Loucy (cell line): ENCODE measurements around the gene SLFN12.

Source experiments
- EZH2phosphoT487 ChIP-seq: fragments of 200-600 bp; IDR thresholded peaks from 2 replicates; pipeline ENCODE4 v1.6.1; 2018; ENCODE audit warnings: antibody characterized with exemption, mild to moderate bottlenecking, moderate library complexity, borderline replicate concordance
- TF ChIP-seq, protein P1 (sequence below): fragments of 200-600 bp; sonication (generic); conservative IDR thresholded peaks from 2 replicates; pipeline ENCODE4 v1.5.1; 2014; ENCODE audit warnings: mild to moderate bottlenecking, antibody characterized with exemption, low read length

DNA sequence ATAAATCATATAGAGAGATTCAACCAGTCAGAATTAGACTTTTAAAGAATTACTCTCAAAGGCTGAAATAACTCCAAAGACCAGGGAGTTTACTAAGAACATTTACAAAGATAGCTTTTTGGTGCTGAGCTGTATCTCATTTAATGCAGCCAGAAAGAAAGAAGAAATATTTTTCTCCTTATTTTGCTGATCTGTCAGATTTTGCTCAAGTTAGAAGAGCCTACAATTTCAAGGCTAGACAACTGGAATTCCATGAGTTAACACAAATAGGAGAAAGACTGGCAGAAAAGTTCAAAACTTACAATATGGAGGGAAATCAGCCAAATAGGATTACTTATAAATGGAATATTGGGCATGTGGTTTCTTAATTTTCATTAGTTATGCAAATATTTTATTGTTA lies 6.1 kb upstream of the SLFN12 start:
- TF ChIP-seq, protein P1, sequence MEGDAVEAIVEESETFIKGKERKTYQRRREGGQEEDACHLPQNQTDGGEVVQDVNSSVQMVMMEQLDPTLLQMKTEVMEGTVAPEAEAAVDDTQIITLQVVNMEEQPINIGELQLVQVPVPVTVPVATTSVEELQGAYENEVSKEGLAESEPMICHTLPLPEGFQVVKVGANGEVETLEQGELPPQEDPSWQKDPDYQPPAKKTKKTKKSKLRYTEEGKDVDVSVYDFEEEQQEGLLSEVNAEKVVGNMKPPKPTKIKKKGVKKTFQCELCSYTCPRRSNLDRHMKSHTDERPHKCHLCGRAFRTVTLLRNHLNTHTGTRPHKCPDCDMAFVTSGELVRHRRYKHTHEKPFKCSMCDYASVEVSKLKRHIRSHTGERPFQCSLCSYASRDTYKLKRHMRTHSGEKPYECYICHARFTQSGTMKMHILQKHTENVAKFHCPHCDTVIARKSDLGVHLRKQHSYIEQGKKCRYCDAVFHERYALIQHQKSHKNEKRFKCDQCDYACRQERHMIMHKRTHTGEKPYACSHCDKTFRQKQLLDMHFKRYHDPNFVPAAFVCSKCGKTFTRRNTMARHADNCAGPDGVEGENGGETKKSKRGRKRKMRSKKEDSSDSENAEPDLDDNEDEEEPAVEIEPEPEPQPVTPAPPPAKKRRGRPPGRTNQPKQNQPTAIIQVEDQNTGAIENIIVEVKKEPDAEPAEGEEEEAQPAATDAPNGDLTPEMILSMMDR: no peak
- no peak for TF ChIP-seq EZH2phosphoT487
